NCI-H1092 treated with DMSO at 0.1 percent for 48 hours (cell line): ENCODE measurements around the gene TMEM258.

Experiments used
- DNase-seq: peaks from one replicate; lab custom pipeline; 2025; lab: John Stamatoyannopoulos, UW

The TMEM258 gene

DNA sequence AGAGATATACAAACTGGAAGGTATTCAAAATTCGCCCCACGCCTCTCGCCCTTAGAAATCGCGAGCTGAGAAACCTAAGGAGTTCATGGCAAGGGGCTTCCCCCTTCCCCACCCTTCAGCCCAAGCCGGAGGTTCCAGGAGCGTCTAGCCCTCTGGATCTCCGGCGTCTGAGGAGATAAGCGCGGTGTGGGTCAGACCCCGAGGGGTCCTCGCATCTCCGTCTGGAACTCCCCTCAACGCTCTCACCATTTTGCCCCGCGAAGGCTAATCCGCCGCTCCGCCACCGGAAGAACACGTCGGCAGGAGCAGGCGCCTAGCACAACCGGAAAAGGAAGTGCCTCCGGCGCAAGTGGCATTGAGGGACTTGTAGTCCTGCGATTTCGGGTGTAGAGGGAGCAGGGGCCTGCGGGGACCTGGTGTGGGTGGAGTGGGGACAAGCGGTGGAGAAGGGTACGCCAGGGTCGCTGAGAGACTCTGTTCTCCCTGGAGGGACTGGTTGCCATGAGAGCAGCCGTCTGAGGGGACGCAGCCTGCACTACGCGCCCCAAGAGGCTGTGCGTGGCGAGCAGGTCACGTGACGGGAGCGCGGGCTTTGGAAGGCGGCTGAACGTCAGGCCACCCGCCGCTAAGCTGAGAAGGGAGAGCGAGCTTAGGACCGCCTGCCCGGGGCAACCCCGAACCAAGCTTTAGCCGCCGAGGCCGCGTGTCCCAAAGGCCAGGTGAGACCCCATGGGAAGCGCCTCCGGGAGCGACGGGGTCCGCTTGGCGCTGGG, at the start of gene TMEM258, which contains the start of gene FEN1:
TMEM258 (minus strand) TSS at position 290 of the 773 bp plus-strand sequence; CDS start at position 249, 41 bp downstream.
FEN1 (plus strand) TSS at position 602 of the 773 bp plus-strand sequence. CDS start 2,451 bp downstream, outside the sequence.
- DNase-seq, result peak; percentile 99

DNA sequence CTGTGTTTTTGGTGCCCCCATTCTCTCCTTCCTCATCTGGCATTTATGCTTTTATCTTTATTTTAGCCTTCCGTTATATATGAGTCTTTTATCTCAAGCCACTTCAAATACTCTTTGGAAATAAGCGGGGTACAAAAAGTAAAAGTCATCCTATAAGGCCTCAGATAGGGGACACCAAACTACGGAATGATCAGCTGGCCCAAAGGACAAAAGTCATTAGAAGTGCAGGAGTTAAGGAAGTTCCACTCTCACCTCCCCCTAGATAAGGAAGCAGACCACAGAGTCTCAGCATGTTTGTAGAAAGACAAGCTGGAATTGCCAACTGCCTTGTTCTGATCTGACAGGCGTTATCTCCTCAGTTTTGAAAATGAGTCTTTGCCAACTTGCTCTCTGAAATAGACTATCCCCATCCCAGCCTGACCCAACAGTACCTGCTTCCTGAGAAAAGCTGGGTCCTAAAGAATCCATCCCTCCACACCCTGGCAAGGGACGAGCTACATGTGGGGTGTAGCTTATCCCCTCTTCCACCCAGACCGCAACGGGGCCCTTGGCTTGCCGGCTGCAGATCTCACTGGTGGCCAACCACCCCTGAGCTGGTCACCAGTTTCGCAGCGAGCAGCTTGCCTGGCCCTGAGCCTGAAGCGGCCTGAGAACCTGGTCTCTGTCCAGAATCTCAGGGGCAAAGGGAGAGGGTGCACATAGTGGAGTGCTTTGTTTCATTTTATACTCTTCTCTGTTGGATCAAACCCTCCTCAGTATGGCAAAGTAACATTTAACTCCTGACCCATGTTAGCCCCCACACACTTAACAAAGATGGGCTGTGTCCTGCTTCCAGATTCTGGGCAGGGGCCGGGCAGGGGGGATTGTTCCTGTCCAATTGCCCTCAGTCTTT, 49.5 kb upstream of the TMEM258 start:
- DNase-seq, result no peak

DNA sequence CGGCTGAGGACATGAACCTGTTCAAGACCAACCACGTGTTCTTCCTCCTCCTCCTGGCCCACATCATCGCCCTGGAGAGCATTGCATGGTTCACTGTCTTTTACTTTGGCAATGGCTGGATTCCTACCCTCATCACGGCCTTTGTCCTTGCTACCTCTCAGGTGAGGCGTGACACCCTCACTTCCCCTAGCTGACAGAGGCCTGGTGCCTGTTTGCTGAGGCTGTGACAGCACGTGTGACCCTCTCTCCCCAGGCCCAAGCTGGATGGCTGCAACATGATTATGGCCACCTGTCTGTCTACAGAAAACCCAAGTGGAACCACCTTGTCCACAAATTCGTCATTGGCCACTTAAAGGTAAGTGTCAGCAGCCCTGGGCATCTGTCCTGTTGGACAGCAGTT, 48.0 kb upstream of the TMEM258 start:
- DNase-seq, result no peak

DNA sequence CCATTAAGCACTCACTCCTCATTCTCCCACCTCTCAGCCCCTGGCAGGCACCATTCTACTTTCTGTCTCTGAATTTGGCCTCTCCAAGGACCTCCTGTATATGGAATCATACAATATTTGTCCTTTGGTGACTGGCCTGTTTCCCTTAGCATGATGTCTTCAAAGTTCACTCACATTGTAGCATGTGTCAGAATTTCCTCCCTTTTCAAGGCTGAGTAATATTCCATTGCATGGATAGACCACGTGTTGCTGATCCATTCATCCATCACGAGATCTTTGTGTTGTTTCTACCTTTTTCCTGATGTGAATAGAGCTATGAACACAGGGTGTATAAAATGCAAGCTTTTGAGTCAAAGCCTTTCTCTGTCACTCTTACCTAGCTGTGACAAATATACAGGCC, 47.3 kb upstream of the TMEM258 start:
- DNase-seq, result no peak

DNA sequence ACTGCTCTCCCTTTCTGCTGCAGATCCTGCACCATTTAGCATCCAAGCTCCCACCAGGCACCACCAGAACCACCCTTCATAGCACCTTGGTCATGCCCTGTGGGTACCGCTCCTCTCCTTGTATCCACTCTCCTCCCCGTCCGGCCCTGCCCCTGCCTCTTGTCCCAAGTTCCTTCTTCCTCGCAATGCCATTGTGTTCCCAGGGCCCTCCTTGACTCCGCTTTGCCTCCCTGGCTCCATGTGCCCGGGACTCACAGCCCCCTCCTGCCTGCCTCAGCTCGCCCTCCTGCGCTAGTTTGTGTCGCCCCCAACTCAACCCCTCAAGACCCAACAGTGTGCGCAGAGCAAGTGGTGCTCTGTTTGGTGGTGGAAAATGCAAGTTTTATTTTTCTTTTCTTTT, 46.5 kb upstream of the TMEM258 start:
- no peak for DNase-seq

DNA sequence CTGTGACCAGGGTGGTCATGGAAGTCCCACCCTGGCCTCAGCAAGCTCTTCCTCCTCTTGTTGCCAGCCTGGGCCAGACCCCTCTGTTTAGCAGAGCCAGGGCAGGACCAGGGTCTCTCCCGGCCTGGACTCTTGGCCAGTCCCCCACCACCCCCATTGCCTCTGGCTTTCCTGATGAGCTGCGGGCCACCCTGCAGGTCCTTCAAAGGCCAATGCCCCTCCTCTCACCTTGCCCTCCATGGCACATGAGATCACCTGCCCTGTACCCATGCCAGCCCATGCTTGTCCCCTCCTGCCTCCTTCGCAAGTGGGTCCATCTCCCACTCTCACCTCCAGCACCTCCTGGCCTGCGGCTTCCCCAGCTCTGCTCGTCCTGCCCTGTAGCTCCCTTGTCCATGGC, 46.1 kb upstream of the TMEM258 start:
- no peak for DNase-seq

DNA sequence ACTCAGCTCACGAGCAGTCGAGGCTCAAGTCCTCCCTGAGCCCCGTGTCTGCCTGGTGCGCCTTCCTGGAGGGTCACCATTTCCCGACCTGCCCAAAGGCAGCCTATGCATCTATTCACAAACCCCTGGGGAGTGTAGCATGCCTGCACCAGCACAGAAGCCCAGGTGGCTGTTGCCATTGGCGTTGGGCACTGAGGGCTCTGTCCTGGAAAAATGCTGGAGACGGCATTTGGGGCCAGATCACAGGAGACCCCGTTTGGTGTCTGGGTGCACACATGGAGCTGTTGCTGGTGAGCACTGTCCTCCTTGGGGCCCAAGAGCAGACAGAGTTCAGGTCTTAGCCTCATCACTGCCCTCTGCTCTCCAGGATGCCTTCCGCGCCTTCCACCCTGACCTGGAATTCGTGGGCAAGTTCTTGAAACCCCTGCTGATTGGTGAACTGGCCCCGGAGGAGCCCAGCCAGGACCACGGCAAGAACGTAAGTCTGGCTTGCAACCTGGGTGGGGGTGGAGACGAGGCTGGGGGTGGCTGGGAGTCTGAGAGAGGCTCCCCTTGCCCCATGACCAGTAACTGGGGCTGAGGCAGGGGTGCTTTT, 45.1 kb upstream of the TMEM258 start:
- no peak for DNase-seq

DNA sequence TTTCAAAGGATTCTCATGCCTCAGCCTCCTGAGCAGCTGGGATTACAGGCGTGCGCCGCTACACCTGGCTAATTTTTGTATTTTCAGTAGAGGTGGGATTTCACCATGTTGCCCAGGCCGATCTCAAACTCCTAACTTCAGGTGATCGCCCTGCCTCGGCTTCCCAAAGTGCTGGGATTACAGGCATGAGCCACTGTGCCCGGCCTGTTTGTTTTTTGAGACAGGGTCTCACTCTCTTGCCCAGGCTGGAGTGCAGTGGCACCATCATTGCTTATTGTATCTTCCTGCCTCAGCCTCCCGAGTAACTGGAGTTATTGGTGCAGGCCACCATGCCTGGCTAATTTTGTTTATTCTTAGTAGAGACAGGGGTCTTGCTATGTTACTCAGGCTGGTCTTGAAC, 43.8 kb upstream of the TMEM258 start:
- DNase-seq, result no peak

DNA sequence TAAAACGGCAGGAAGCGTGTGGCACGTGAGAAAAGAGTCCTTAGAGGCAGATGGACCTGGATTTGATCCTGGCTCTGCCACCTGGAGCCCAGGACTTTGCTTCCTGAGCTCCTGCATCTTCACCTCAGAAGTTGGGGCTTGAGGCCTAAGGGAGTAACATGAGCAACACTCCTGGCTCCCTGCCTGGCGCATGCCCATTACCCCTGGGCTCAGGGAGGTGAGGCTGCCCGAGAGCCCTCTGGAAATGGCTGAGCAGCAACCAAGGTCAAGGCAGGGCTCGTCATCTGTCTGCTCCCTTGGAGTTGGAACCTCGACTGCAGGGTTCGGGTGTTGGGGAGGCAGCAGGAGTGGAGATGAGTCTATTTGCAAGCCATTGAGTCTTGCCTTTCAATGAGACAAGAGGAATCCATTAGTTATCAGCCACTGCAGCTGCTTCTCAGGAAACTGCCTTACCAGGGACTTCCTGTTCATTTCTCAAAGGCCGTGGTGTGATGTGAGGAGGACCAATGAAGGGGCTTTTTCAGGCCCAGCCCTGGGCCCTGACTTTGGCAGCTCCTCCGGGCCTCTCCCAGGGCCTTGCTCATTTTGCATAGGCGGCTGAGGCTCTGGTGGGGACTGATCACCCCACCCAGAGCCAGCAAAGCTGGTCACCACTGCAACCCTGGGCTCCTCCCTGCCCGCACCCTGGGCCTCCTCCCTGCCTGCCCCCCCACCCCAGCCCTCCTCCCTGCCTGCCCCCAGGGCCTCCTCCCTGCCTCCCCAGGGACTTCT, 42.1 kb upstream of the TMEM258 start:
- DNase-seq, result peak; percentile 83

DNA sequence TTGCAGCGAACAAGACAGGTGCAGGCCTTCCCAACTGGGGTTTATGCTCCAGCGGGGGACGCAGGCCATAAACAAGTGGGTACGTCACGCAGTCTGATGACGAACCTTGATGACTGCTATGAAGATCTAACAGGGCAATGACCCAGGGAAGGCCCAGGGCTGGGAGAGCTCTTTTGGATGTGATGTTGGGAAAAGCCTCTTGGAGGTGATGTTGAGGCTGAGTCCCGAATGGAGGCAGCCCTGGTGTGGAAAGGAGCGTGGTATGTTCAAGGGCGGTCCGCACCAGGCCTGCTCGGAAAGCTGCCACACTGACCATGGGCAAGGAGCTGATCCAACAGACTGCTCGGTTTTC, 41.5 kb upstream of the TMEM258 start:
- DNase-seq, result no peak

DNA sequence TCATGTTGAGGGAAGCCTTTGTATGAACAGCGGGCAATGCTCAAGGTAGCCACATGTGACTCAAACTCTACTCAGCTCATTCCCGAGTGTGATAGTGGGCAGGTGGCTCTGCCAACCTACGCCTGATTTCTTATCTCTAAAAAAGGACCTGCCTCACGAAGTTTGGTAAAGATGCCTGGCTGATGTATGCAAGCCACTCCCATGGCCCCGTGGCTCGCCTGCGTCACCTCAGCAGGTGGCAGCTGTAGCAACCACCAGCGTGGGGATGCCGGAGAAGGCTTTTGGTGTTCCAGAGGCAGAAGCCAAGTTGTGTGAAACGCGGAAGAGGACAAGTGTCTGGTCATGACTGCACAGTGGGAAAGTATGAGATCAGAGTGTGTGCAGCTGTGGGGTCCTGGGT, 41.1 kb upstream of the TMEM258 start:
- no peak for DNase-seq

DNA sequence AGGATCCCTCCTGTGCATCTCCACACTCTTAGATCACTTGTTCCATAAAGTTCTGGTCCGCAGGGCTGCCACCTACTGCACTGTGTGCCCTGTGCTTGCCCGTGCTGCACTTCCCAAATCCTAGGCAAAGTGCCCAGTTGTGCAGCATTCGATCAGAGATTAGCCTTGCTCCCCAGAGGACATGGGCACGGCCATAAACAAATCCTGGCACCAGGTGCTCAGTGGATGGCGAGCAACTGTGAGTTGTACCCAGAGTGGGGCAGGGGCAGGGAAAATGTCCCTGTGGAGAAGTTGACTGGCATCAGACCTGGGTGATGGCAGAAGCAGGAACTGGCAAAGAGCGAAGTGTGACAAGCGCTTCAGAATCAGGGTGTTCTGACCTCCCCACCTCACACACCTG, 40.4 kb upstream of the TMEM258 start:
- DNase-seq, result peak; percentile 35

DNA sequence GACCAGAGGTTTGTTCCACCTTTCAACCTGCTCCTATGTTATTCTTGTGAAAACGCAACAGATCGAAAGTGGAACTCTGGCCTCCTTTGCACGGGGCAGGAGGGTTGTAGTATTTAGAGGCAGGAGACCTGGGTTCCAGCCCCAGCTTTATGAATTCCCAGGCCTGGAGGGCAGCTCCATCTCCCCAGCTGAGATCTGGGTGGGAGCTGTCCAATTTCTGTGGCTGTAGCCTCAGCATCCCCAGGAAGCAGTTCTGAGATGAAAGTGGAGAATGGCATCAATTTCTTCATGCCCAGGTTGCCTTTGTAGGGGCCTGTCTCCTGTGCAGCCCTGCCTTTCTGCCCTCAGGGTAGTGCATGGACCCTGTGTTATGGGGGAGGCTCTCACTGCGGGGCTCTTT, 39.8 kb upstream of the TMEM258 start:
- DNase-seq, result no peak

DNA sequence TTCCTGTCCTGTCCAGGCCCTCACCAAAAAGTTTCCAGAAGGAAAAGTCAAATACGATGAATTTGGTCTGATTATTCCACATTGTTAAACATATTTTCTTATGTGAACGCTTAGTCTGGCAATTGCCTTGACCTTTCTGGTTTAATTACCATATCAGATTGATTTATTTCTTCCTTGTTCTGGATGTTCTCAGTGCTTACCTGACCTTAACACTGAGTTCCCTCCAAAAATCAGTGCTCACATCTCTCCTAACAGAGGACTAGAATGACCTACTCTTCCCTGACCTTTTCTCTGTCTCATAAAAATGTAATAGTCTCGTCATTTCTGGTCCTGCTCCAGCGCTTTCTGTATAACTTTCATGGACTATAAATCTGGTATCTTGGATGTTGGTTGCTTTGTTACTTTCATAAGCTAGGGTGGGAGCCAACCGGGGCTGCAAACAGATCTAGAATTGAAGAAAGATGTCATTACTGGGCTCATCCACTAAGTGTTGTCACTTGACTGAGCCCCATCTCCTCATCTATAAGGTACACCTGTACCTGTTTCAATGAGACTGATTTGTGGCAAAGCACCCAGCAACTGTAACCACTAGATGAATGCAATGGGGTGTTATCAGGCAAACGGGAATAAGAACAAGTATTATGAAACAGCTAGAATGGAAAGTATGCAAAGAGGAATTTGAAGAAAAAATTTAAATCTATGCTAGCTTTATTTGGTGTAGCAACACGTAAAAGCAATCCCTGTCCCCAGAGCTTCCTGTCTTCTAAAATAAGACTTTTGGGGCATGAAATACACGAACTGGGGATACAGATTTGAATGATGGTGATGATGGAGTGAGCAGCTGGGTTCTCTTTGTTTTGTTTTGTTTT, 38.1 kb upstream of the TMEM258 start:
- DNase-seq, result no peak

DNA sequence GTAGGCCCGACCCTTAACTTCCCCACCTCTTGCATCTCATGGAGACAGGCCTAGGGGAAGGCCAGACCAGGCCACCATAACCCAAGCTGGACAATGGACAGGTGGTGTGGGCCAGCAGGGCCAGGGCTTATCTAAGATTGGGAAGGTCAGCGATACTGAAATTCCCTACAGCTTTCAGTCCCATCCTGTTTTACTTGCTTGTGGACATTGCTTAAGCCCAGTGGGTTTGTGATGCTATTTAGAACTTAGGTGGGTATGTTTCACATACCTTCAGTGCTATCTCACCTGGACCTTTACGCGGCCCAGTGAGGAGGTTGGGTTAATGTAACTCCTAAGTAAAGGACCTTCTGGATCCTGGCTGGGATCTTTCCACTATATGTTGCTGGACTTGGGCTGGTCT, 37.4 kb upstream of the TMEM258 start:
- no peak for DNase-seq

DNA sequence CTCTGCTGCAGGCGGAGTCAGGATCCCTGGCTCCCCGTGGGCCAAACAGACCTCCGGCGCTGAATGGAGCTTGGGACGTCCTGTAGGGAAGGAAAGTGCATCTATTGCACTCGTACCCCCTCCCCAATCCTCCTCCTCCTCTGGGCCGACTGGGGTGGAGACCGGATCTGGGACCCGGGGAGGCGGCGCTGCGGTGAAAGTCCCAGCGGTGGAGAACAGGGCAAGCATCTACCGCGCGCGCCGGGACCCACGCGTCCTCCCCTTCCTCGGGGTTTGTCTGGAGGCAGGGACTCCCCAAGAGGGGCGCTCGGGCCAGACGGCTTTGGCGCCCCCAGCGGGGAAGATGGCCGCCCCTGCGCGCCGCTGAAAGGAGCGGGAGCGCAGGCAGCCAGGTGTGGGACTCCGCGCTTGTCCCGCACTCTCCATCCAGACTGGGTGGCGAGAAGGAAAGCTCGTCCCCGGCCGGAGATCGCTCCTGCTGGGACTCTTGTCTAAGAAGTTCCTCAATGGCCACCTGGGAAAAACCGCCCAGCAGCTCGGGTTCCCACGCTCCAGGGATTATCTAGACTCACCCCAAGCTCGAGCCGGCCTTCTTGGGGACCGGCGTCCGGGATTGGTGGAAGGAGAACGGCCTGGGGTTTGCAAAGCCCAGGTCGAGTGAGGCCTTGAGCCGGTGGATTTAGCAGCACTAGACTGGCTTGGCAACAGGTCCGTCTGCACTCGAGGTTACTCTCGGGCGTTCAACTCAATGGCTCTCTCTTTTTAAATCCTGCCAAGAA, 36.4 kb upstream of the TMEM258 start:
- DNase-seq, result peak; percentile 63

DNA sequence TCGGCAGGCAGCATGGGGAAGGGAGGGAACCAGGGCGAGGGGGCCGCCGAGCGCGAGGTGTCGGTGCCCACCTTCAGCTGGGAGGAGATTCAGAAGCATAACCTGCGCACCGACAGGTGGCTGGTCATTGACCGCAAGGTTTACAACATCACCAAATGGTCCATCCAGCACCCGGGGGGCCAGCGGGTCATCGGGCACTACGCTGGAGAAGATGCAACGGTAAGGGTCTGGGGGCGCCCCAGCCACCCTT, 35.9 kb upstream of the TMEM258 start:
- DNase-seq, result no peak

DNA sequence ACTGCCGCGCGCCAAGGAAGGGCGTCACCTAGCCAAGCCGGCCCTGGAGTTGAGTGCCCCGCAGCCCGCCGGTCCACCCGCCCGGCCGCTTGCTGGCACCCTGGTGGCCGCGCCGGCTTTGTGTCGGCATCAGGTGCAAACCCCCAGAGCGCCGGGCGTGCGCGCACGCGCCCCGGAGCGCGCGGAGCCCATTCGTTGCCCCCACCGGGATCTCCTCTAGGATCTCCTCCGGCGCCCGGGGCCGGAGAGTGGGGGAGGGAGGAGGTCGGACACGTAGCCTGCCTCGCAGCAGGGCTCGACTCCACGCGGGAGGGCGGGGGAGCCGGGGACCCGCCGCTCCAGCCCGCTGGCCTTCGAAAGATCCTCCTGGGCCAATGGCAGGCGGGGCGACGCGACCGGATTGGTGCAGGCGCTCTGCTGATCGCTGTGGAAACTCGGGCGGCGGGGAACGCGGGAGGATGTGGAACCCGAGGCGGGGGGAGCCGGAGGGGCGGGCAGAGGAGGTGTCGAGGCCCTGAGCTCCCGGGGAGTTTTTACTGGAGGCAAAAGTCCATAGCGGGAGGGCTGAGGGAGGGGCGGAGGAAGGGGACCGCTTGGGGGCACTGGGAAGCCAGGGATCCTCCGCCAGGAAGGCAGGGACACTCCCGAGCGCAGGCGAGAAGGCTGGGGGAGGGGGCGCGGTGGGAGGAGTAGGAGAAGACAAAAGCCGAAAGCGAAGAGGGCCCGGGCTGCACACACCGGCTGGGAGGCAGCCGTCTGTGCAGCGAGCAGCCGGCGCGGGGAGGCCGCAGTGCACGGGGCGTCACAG, 35.4 kb upstream of the TMEM258 start, which contains the start of gene FADS2:
FADS2 (plus strand) TSS at position 730 of the 808 bp plus-strand sequence. CDS start 91 bp downstream, outside the sequence.
- peak; percentile 96 for DNase-seq

DNA sequence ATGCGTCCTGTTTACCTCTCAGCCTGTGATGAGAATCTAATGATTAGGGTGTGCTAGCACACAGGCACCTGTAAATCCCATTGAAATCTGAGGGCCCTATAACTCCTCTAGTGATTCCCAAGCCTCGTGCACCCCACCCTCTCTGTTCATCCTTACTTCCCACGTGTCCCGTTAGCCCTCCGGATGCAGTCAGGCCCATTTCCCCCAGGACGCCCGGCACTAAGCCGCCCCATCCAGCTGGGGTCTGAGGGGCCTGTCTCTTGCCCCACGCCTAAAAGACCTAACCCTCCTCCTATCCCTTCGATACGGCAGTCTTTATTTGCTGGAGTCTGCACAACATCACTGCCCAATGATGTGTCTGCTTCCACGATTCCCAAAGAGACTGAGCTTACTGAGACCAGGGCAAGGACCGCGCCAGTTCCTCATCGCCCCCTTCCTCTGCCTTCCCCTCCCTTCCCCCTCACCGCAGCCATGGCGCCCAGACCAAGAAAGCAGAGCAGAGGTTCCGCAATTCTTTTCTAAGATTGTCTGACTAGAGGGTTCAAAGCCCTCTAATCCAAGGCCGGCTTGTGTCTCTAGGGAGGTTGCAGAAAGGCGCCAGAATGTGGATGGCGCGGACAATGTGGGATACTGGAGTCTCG, 34.7 kb upstream of the TMEM258 start:
- DNase-seq, result peak; percentile 83
